GM10266 (cell line): ENCODE data around the gene PLA2G2D.

Experiments used
- DNase-seq: peaks from one replicate; pipeline ENCODE4 v3.0.0; 2012; ENCODE audit errors: extremely low spot score
- TF ChIP-seq, protein P1 (sequence below): IDR thresholded peaks from 2 replicates; pipeline ENCODE4 v1.5.1; 2012; ENCODE audit warnings: mild to moderate bottlenecking, low read depth; ENCODE audit not compliant: control insufficient read depth, insufficient read depth; ENCODE audit errors: missing control alignments

Gene PLA2G2D

DNA sequence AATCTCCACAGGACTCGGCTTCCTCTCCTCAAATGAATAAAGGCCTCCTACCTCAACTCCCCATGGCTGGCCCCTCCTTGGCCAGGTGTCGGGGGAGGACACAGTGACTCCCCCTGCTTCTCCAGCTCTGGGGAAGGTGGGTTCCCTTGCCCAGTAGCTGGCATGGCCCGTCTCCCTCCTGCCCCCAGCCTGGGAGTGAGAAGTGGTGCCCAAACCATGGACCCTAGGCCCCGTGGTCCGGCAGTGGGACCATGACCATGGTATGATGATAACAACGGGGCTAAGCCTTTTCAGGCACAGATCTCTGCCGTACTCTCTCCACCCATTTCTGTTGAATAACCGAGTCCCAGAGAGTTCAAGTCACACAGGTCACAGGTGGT, 31.0 kb upstream of the PLA2G2D start:
- TF ChIP-seq, protein P1, sequence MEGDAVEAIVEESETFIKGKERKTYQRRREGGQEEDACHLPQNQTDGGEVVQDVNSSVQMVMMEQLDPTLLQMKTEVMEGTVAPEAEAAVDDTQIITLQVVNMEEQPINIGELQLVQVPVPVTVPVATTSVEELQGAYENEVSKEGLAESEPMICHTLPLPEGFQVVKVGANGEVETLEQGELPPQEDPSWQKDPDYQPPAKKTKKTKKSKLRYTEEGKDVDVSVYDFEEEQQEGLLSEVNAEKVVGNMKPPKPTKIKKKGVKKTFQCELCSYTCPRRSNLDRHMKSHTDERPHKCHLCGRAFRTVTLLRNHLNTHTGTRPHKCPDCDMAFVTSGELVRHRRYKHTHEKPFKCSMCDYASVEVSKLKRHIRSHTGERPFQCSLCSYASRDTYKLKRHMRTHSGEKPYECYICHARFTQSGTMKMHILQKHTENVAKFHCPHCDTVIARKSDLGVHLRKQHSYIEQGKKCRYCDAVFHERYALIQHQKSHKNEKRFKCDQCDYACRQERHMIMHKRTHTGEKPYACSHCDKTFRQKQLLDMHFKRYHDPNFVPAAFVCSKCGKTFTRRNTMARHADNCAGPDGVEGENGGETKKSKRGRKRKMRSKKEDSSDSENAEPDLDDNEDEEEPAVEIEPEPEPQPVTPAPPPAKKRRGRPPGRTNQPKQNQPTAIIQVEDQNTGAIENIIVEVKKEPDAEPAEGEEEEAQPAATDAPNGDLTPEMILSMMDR, result no peak
- DNase-seq, result no peak

DNA sequence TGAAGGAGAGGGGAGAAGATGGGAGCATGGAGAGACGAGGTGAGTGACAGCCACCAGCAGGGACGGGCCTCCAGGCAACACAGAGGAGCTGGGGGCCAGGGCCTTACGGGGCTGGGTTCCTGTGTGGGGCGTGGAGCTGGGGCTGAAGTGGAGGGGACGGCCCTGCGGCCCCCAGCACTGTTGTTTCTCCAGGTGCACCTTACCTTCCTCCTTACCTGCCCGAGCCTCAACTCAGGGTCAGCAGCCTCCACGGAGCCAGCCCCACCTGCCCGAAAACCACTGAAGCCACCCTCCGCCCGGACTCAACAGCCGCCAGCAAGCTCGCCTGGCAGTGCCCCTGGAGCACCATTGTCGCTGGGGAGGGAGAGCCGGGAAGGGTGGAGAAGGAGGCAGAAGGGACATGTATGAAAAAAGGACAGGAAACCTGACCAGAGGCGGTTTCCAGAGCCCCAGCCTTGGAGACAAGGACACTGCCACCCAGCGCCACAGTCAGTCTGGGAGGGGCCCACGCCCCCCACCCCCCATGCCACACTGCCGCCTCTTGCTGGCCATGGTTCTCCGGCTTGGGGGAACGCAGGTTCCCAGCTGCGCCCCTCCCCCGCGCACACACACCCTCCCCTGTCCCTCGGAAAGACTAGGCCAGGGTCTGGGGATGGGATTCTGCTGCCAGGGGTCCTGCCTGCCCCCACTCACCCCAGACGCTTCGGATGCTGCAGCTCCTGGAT, 30.4 kb upstream of the PLA2G2D start:
- DNase-seq, result no peak
- TF ChIP-seq, protein P1, result no peak

DNA sequence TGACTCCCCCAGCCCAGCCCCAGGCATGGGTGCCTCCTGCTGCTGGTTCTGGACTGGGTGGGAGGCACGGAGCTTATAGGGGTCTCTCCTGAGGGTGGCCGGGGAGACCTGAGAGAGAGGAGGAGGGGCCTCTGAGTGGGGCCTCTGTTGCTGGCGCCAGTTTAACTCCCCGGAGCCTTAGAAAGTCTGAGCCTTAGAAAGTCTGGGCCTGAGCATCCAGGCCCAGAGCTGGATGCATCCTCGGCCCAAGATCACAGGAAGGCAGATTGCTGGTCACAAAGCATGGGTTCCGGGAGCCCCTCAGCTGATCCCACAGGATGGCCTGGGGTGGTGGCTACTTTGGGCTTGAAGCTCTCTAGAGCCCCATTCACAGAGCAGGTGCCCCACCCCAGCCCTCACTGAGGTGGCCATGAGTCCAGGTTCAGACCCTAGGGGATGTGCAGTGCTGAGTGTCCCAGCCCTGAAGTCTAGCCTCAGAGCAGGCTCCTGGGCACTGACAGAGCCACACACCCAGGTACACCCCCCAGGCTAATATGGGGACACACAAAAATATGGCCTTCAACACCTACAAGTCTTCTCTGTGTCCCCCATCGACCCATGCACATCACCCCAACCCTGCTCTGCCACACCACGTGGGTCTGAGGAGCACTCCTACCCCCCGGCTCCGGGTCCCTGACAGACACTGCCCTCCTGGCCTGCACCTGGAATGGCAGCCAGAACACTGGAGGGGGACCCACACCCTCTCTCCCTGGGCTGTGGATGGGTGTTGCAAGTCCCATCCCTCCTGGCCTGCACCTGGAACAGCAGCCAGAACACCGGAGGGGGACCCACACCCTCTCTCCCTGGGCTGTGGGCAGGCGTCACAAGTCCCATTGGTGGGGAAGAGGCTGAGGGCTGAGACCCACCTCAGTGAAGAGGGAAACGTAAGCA, 29.5 kb upstream of the PLA2G2D start:
- TF ChIP-seq, protein P1, result no peak
- no peak for DNase-seq

DNA sequence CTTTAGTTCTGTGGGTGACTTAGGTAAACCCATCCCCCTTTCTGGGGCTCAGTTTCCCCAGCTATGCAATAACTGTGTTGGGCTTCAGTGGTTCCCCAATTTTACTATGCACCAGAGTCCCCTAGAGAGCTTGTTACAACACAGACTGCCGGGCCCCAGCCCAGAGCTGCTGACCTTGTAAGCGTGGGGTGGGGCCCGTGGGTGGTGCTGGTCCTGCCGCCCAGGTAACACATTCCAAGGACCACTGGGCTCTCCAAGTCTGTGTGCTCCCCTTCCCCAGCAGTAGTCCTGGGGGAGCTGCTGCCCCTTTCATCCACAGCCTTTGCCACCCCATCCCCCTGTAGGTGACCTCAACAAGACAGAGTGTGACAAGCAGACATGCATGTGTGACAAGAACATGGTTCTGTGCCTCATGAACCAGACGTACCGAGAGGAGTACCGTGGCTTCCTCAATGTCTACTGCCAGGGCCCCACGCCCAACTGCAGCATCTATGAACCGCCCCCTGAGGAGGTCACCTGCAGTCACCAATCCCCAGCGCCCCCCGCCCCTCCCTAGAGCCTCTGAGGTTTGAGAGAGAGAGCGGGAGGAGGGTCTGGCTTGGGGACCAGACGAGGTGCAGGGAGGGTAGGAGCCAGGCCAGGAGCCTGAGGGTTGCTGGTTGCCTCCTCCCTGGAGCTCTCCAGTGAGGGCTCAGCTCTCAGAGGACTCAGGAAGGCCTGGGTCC, 28.7 kb upstream of the PLA2G2D start:
- TF ChIP-seq, protein P1, result no peak
- DNase-seq, result no peak

DNA sequence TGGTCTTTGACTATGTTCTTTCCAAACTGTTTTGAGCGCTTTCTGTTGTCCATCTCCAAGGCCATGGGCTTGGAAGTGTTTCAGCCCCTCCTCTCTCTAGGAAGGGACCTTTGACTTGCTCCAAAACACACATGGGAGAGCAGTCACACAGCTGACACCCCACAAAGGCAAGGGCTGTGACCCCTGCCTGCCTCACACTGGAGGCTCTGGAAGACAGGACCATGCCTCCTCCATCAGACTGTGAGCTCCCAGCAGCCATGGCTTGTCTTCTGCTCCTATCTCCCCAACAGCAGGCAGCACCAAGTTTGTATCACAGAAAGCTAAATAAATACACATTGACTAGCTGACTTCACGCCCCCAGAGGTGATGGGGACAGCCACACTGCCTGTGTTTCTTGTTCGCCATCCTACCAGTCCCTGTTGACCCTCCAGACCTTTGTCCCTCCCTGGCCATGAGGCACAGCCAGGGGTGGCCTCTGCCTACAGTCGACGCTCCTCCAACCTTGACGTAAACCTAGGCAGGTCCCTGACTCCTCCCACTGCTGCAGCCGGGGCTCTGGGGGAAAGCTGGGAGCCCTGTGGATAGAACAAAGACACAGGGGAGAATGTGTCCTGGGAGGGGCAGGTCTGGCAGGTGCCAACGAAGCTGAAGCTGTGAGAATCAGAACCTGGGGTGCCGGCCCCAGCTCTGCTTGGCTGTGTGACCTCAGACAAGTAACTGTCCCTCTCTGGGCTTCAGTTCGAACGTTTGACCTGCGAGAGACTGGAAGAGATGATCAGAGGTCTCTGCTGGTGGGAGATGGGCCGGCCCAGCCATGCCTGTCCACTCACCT, 24.6 kb upstream of the PLA2G2D start:
- DNase-seq, result no peak
- TF ChIP-seq, protein P1, result no peak

DNA sequence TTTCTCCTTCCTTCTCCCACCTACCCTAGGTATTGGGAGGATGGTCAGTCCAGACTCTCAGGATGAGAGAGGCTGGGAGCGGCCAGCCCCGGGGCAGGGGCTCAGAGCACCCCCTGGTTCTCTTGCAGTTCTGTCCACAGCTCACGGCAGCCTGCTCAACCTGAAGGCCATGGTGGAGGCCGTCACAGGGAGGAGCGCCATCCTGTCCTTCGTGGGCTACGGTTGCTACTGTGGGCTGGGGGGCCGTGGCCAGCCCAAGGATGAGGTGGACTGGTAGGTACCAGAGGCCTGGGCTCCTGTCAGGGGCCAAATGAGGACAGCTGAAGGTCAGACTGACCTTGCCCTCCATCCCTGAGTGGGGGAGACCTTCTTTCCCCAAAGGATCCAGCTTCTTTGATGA, 24.0 kb upstream of the PLA2G2D start:
- DNase-seq, result no peak
- TF ChIP-seq, protein P1, result no peak
